ENCODE results near the gene TMEM79. TPM values are rescaled to one million over a fixed set of nuclear protein-coding genes. Genes with fewer than 3 reads are reported as not detected.

The TMEM79 gene, protein sequence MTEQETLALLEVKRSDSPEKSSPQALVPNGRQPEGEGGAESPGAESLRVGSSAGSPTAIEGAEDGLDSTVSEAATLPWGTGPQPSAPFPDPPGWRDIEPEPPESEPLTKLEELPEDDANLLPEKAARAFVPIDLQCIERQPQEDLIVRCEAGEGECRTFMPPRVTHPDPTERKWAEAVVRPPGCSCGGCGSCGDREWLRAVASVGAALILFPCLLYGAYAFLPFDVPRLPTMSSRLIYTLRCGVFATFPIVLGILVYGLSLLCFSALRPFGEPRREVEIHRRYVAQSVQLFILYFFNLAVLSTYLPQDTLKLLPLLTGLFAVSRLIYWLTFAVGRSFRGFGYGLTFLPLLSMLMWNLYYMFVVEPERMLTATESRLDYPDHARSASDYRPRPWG
- 1 to 10 TPM; 1.8 to 3.1 (median 2.5) TPM for polyA plus RNA-seq

- 70 to 93% (median 91%) methylated on average over 7 of the region's 7 CpGs for WGBS, 3 donors
- H3K27ac ChIP-seq (ENCODE audit: low read depth, low read length), result no peak within 1 kb of the TSS
These were observed at the start of gene TMEM79 for GRCh38 chr1:156284112-156284511. Gene TMEM79, plus strand, starts transcription at chr1:156284325. Its CDS starts 902 bp downstream, at chr1:156285227.

- 93 to 95% (median 93%) methylated on average over 12 of the region's 12 CpGs for WGBS, 3 donors
- H3K27ac ChIP-seq (ENCODE audit: low read depth, low read length), result no peak overlapping the region
These were observed 48.0 kb upstream of the TMEM79 start for GRCh38 chr1:156236164-156236563.

GRCh38 chr1:156238248-156238647 lies 45.9 kb upstream of the TMEM79 start:
- WGBS, 3 donors, result 92 to 98% (median 93%) methylated on average over 5 of the region's 5 CpGs
- H3K27ac ChIP-seq (ENCODE audit: low read depth, low read length), result no peak overlapping the region

- no peak overlapping the region for H3K27ac ChIP-seq (ENCODE audit: low read depth, low read length)
- 64 to 73% (median 66%) methylated on average over 14 to 15 of the region's 15 CpGs for WGBS, 3 donors
These were observed 42.8 kb upstream of the TMEM79 start for GRCh38 chr1:156241311-156241811.

- 64 to 84% (median 70%) methylated on average over 10 to 14 of the region's 14 CpGs for WGBS, 3 donors
- no peak within 1 kb of the TSS for H3K27ac ChIP-seq (ENCODE audit: low read depth, low read length)
These were observed 42.2 kb upstream of the TMEM79 start, which contains the start of gene BGLAP for GRCh38 chr1:156241926-156242325. Gene BGLAP, plus strand, starts transcription at chr1:156242184. Its CDS starts 48 bp downstream, at chr1:156242232.

GRCh38 chr1:156242738-156243137 lies 41.4 kb upstream of the TMEM79 start:
- 74 to 80% (median 77%) methylated on average over 10 of the region's 10 CpGs for WGBS, 3 donors
- no peak overlapping the region for H3K27ac ChIP-seq (ENCODE audit: low read depth, low read length)

GRCh38 chr1:156244126-156244525 lies 40.0 kb upstream of the TMEM79 start:
- 69 to 94% (median 82%) methylated on average over 2 of the region's 2 CpGs for WGBS, 3 donors
- H3K27ac ChIP-seq (ENCODE audit: low read depth, low read length), result no peak overlapping the region

GRCh38 chr1:156244712-156245111 lies 39.4 kb upstream of the TMEM79 start:
- H3K27ac ChIP-seq (ENCODE audit: low read depth, low read length), result no peak overlapping the region
- 79 to 92% (median 88%) methylated on average over 17 of the region's 17 CpGs for WGBS, 3 donors

DNA sequence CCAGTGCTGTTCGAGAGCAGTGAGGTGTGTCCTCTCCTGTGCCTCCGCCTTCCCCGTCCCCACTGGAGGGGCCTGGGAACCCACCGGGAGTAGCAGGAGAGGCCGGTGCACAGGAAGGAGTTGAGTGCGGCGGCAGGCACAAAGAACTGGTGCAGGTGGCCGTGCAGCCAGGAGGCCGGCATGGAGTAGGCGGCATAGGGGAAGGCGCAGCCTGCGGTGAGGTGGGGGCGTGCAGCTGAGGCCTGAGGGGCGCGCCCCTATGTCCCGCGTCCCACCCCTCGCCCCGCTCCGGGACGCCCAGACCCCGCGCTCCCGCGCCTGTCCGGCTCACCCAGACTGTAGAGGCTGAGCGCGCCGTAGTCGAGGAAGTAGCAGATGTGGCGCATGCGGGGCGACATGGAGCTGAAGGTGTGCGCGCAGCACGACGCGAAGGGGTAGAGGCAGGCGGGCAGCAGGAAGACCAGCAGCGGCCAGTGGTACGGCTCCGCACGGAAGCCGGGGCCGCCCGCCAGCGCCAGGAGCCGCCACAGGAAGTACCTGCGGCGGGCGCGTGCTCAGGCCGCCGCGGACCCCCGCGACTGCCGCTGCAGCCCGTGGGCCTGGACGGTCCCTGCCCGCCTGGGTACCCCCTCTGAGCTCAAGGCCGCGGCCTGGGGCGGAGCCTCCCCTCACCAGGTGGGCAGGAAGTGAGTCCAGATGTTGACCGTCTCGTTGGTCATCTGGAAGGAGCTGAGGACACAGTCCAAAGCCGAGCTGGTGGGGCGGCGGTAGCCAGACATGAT lies 38.5 kb upstream of the TMEM79 start:
- 5 to 6% (median 5%) methylated on average over 59 to 69 of the region's 69 CpGs for WGBS, 3 donors
- H3K27ac ChIP-seq (ENCODE audit: low read depth, low read length), result no peak overlapping the region

DNA sequence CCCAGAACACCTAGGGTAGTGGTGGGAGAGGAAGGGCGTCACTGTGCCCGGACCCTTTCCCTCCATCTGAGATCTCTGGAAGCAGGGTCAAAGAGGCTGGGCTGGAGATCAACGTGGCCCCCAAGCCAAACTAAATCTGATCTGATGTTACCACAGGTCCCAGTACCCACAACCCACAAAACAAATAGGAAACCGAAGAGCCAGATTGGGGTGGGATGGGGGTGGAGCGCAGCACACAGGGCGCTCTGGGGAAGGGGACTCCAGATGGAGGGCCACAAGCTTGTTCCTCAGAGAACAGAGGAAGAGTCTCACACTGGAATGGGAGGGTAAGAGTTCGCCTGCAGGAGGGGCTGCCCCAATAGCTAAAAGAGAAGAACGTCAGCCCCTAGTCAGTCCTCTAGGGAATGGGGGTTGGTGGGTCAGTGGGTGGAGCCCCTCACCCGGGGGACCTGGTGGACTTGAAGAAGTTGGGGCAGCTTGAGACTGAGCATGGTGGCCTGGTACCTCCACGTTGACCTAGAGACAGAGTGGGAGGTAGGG lies 37.8 kb upstream of the TMEM79 start:
- WGBS, 3 donors, result 50 to 66% (median 52%) methylated on average over 10 of the region's 10 CpGs
- no peak overlapping the region for H3K27ac ChIP-seq (ENCODE audit: low read depth, low read length)

DNA sequence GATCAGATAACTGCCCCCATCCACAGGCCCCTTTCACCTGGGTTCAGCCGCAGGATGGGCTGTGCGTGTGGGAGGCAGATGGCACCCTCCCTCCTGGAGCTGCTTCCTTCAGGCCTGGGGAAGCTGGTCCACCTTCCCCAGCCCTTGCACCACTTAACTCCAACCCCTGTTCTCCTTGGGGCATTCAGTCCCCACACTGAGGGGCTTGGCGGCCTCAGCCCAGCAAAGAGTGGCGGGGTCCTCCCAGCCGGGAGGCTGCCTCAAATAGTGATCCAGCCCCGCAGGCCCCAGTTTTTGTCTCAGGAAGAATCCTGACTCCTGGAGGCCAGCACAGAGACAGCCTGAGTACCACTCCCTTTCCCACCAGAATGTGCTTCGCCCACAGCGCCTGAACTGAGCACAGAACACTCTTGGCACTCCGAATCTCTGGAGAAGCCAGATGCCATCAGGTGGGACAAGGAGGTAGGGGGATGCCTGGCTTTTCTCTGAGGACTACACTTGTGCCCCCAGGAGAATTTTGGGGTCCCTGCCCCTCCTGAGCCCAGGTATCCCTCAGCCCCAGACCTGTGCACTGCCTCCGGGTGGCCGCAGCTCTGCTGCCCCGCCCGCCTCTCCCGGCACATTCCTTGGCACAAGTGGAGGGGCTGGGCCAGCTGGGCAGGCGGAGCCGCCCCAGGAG lies 37.2 kb upstream of the TMEM79 start:
- 48 to 49% (median 49%) methylated on average over 16 of the region's 16 CpGs for WGBS, 3 donors

DNA sequence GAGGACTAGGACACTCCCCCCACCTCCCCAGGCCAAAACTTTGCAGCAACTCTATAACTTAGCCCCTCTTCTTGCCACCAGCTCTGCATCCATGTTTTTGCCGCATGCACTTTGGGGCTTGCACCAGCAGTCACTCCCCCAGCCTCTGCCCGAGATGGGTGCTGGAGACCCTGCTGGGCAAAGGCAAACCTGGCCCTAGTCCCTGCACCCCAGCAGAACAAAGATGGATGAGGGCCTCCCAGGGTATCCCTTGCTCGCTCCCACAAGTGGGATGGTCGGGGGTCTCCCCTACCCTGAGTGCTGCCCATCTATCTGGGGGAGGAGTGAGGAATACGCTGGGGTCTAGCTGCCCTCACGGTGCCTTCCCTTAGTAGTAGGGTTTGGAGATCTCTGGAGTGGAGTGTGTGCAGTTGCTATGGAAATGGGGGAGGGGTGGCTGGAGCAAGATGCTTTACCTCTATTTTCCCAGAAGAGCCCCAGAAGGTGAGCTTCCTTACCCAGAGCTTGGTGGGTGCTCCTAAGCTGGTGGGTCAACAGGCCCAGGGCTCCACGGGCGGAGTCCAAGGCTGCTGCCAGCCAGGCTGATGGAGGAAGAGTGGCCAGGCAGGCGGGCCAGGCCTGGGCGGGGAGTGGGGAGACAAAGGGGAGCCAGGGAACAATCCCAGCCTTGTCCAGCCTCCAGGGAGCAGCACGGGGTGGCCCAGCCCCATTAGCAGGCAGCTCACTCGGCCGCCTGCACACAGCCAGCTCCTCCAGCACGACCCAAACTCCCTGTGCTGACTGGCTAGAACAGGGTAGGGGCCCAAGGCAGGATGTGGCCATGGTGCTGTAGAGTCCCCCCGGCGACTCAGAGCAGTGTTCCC lies 36.4 kb upstream of the TMEM79 start, which contains the start of gene PAQR6:
Gene PAQR6, minus strand, starts transcription at position 597 of the 863 bp plus-strand sequence. CDS start 1,325 bp downstream, outside the sequence.
- WGBS, 3 donors, result 32 to 69% (median 55%) methylated on average over 16 of the region's 16 CpGs
- no peak within 1 kb of the TSS for H3K27ac ChIP-seq (ENCODE audit: low read depth, low read length)

More for the DNA sequence above, 37.2 kb upstream of the TMEM79 start:
- H3K27ac ChIP-seq (ENCODE audit: low read depth, low read length), result no peak overlapping the region

GRCh38 chr1:156248323-156248683 lies 35.8 kb upstream of the TMEM79 start:
- 67 to 87% (median 82%) methylated on average over 2 to 4 of the region's 4 CpGs for WGBS, 3 donors
- no peak overlapping the region for H3K27ac ChIP-seq (ENCODE audit: low read depth, low read length)

DNA sequence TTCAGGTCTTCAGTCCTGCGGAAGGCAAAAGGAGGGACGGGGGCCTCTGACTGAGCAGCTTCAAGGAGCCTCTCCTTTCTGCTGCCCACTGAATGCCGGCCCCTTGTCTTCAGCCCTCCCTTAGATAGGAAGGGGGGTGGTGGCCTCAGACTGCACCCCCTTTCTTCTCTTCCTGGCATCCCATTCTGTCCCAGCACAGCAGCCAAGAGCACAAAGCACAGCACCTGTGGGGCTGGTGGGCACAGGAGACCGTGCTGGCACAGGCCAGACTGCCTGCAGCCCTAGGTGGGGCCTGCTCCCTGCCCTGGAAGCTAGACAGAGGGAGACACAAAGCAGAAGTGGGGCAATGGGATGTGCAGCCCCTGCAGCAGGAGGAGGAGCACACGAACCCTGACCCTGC lies 34.5 kb upstream of the TMEM79 start:
- no peak overlapping the region for H3K27ac ChIP-seq (ENCODE audit: low read depth, low read length)
- 81 to 96% (median 83%) methylated on average over 5 of the region's 5 CpGs for WGBS, 3 donors

DNA sequence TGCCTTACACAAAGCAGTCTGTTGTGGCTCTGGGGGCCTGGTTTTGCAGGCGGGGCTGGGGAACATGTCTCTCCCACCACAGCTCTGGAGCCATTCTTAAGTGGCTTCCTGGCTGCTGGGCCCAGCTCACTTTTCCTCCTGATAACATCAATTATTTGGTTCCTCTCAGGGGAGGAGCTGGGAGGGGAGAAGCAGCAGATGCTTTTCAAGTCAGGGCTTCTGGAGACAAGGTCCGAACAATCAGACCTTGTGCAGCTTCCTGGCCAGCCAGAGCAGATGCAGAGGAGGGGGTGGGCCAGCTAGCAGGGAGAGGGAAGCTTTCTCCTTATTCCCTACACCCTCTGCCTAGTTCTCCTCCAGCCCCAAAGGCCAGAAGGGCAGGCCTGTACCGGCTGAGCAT lies 32.6 kb upstream of the TMEM79 start:
- no peak overlapping the region for H3K27ac ChIP-seq (ENCODE audit: low read depth, low read length)
- 34 to 55% (median 43%) methylated on average over 3 of the region's 3 CpGs for WGBS, 3 donors

DNA sequence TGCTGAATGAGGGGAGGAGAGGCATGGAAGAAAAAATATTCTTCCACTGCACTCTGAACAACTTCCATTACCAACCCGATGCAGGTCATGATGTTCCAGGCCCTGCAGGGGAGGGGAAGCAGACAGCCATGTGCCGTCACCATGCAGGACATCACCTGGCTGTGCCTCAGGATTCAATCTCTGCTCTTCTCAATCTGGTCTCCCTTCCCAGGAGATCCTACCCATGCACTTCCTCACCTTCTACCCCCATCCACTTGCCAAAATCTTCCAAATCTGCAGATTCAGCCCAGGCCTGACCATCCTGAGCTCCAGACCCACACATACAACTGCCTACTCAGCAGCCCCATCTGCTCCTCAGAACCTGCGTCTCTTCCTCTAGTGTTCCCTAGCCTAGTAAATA lies 30.5 kb upstream of the TMEM79 start:
- 93 to 95% (median 93%) methylated on average over 3 of the region's 3 CpGs for WGBS, 3 donors
- H3K27ac ChIP-seq (ENCODE audit: low read depth, low read length), result no peak overlapping the region

DNA sequence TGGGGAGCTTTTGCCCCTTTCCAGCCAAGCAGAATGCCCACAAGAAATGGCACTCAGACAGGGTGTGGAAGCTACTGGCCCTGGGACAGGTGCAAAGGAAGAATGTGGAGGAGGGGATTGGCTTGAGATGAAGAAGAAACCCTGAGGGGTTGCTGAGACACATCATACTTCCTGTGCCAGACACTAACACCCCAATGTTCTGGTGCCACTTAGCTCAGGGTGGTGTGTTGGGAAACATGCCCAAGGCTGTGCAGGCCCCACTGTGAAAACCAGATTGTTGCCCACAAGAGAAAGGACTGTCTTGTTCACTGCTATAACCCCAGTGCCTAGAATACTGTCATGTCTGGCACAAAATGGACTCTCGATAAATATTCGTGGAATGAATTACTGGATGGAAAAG lies 26.4 kb upstream of the TMEM79 start:
- no peak overlapping the region for H3K27ac ChIP-seq (ENCODE audit: low read depth, low read length)
- WGBS, 3 donors, result 71 to 91% (median 78%) methylated on average over 2 of the region's 2 CpGs

Measured in adipose tissue (tissue), 3 donors.